Gastrocnemius medialis (tissue), 4 donors: Measurements from ENCODE around the gene SMIM27. TPM values are rescaled to one million over a fixed set of nuclear protein-coding genes. Genes with fewer than 3 reads are reported as not detected.

Source experiments
- ATAC-seq, 2 donors: fragments of 150-250 bp; one replicate each; pipeline ENCODE4 v1.9.1; 2016
- DNase-seq, 2 donors: peaks; one replicate each; pipeline ENCODE4 v3.0.0-alpha.2; 2019
- H3K27ac ChIP-seq, 4 donors: fragments of 200-600 bp; sonication (generic); 1 replicate in 1 of 4; 2 replicates in 3 of 4; pipeline ENCODE4 v1.5.1; 2016 to 2018; ENCODE audit warnings: mild to moderate bottlenecking in 2 of 4, moderate library complexity in 1 of 4
- H3K27me3 ChIP-seq, 3 donors: fragments of 200-600 bp; sonication (generic) in 2 of 3; 1 replicate in 1 of 3; 2 replicates in 2 of 3; pipeline versions ENCODE4 v1.5.1 to v1.6.0; 2016 to 2019; ENCODE audit warnings: mild to moderate bottlenecking in 1 of 3, moderate library complexity in 1 of 3
- H3K36me3 ChIP-seq, 2 donors: fragments of 200-600 bp; sonication (generic) in 1 of 2; one replicate each; pipeline ENCODE4 v1.5.1; 2017 to 2018
- H3K4me1 ChIP-seq, 2 donors: fragments of 200-600 bp; sonication (generic) in 1 of 2; one replicate each; pipeline ENCODE4 v1.5.1; 2016 to 2017; ENCODE audit warnings: mild to moderate bottlenecking in 2 of 2
- H3K4me3 ChIP-seq, 4 donors: fragments of 200-600 bp; sonication (generic) in 3 of 4; 1 replicate in 1 of 4; 2 replicates in 3 of 4; pipeline ENCODE4 v1.5.1; 2016 to 2019; ENCODE audit warnings: mild to moderate bottlenecking in 2 of 4
- H3K9me3 ChIP-seq, 3 donors: fragments of 200-600 bp; sonication (generic) in 2 of 3; 1 replicate in 1 of 3; 2 replicates in 2 of 3; pipeline ENCODE4 v1.5.1; 2016 to 2019
- POLR2A ChIP-seq, 2 donors: fragments of 450-650 bp; IDR thresholded peaks; one replicate each; pipeline ENCODE4 v1.6.1; 2017; ENCODE audit warnings: antibody characterized with exemption in 2 of 2, mild to moderate bottlenecking in 2 of 2, moderate library complexity in 2 of 2
- in situ Hi-C, 4 donors: fragments of 200-750 bp; cut with MboI; loops; one replicate each; pipeline versions ENCODE4 v1.15.0 to v1.8.0; 2017; ENCODE audit warnings: low sequenced_read_pairs in 4 of 4
- intact Hi-C: fragments of 100-400 bp; cut with DNase I; formaldehyde crosslinking; loops from one replicate; pipeline ENCODE4 v1.15.1; 2023; ENCODE audit warnings: low total_unique reads
- total RNA-seq, 4 donors: library from RNA; depleted of rRNA; stranded (reverse); fragments of >200 nt; gene quantifications; one replicate each; pipeline versions ENCODE4 v1.1.0 to v1.2.3, GENCODE V29; 2016
- TF ChIP-seq, protein P1 (sequence below), 5 experiments: fragments of 450-650 bp in 3 of 5; fragments of 200-600 bp in 2 of 5; sonication (generic) in 2 of 5; IDR thresholded peaks in 4 of 5; conservative IDR thresholded peaks in 1 of 5; 1 replicate in 4 of 5; 2 replicates in 1 of 5; pipeline ENCODE4 v1.5.1; 2016 to 2019; ENCODE audit warnings: antibody characterized with exemption in 5 of 5, mild to moderate bottlenecking in 3 of 5, moderate library complexity in 3 of 5

SMIM27 gene
- total RNA-seq, result 10 to 100 TPM in 1 of 4 donors, 1 to 10 TPM in 3; 1.8 to 11.6 (median 7.6) TPM

GRCh38 chr9:32552172-32552872 is at the start of gene SMIM27, which contains the start of gene TOPORS:
Gene SMIM27 (plus strand): TSS chr9:32552327. CDS start chr9:32552435, 108 bp downstream.
Gene TOPORS (minus strand): TSS chr9:32552586. CDS start chr9:32552436, 150 bp downstream.
- ATAC-seq (peak; percentile 87 to 92), DNase-seq (peak; percentile 80 to 85)
- peaks cover 20 to 21% of the 10 kb centered on the region in 2 donors for H3K4me1 ChIP-seq
- H3K27ac ChIP-seq, result peak within 1 kb of the TSS; percentile 87 to 94 (median 91)
- H3K9me3 ChIP-seq, result no peaks in the 10 kb centered on the region
- in situ Hi-C loops (no loop called here), intact Hi-C loops (loop anchor here (1.0 to 5.0 kb wide), 2 partner anchors 21 to 1535 kb away; partner anchors contain the start of gene NDUFB6)
- no peaks in the 10 kb centered on the region for H3K36me3 ChIP-seq
- H3K4me3 ChIP-seq, result peak within 1 kb of the TSS; percentile 65 to 94 (median 84)
- TF ChIP-seq, protein P1, sequence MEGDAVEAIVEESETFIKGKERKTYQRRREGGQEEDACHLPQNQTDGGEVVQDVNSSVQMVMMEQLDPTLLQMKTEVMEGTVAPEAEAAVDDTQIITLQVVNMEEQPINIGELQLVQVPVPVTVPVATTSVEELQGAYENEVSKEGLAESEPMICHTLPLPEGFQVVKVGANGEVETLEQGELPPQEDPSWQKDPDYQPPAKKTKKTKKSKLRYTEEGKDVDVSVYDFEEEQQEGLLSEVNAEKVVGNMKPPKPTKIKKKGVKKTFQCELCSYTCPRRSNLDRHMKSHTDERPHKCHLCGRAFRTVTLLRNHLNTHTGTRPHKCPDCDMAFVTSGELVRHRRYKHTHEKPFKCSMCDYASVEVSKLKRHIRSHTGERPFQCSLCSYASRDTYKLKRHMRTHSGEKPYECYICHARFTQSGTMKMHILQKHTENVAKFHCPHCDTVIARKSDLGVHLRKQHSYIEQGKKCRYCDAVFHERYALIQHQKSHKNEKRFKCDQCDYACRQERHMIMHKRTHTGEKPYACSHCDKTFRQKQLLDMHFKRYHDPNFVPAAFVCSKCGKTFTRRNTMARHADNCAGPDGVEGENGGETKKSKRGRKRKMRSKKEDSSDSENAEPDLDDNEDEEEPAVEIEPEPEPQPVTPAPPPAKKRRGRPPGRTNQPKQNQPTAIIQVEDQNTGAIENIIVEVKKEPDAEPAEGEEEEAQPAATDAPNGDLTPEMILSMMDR (IDR thresholded peaks at IDR 0.05 in 4 of 5, conservative IDR thresholded peaks at IDR 0.05 in 1 of 5), result peak in 1 of 5 experiments; percentile 9
- peak; percentile 57 to 87 for TF ChIP-seq POLR2A (IDR thresholded peaks at IDR 0.05)
- H3K27me3 ChIP-seq, result no peaks in the 10 kb centered on the region

- Histone ChIP-seq H3K4me1 (peaks cover 0 to 6% of the 10 kb centered on the region in 2 donors), H3K9me3 (no peaks in the 10 kb centered on the region), H3K4me3 (no peak overlapping the region), H3K27ac (no peak overlapping the region), H3K27me3 (no peaks in the 10 kb centered on the region), H3K36me3 (peaks cover 0 to 26% of the 10 kb centered on the region in 2 donors)
- in situ Hi-C loops (loop anchor here in 1 of 4 donors (10.0 kb wide), 1 partner anchor 62 kb away; no protein-coding TSS in a partner anchor), intact Hi-C loops (no loop called here)
- DNase-seq (no peak), ATAC-seq (no peak)
- no peak for TF ChIP-seq POLR2A (IDR thresholded peaks at IDR 0.05)
- TF ChIP-seq, protein P1 (IDR thresholded peaks at IDR 0.05 in 4 of 5, conservative IDR thresholded peaks at IDR 0.05 in 1 of 5), result no peak
Observed at GRCh38 chr9:32502464-32502863, 49.7 kb upstream of the SMIM27 start.

DNA sequence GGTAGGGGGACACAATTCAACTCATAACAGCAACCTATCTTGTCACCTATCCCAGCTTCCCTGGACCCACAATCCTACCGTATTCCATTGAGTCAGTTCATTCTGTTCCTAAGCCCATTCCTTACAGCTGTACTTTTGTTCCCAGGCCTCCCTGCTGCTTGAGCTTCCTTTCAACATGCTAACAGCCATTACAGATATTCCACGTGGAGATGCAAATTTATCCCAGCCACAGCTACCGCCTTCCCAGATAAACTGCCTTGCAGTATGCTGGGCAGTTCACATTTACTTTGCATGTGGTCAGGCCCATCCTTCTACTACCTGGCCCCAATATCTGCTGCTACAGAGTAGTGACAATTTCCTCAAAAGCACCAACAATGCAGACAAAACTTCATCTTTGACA is 49.1 kb upstream of the SMIM27 start:
- intact Hi-C loops, result no loop called here
- DNase-seq, result no peak
- in situ Hi-C loops, result loop anchor here in 1 of 4 donors (10.0 kb wide), 1 partner anchor 62 kb away; no protein-coding TSS in a partner anchor
- H3K27me3 ChIP-seq, result no peaks in the 10 kb centered on the region
- H3K36me3 ChIP-seq, result peaks cover 0 to 21% of the 10 kb centered on the region in 2 donors
- TF ChIP-seq, protein P1 (IDR thresholded peaks at IDR 0.05 in 4 of 5, conservative IDR thresholded peaks at IDR 0.05 in 1 of 5), result no peak
- TF ChIP-seq POLR2A (IDR thresholded peaks at IDR 0.05), result no peak
- H3K4me3 ChIP-seq, result no peak overlapping the region
- H3K27ac ChIP-seq, result no peak overlapping the region
- H3K9me3 ChIP-seq, result no peaks in the 10 kb centered on the region
- H3K4me1 ChIP-seq, result peaks cover 0 to 6% of the 10 kb centered on the region in 2 donors
- no peak for ATAC-seq

DNA sequence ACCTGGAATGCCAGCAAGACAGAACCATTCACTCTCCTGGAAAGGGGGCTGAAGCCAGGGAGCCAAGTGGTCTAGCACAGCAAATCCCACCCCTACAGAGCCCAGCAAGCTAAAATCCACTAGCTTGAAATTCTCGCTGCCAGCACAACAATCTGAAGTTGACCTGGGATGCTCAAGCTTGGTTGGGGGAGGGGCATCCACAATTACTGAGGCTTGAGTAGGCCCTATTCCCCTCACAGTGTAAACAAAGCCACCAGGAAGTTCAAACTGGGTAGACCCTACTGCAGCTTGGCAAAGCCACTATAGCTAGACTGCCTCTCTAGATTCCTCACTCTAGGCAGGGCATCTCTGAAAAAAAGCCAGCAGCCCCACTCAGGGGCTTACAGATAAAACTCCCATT is 43.4 kb upstream of the SMIM27 start:
- H3K4me1 ChIP-seq, result peaks cover 0 to 6% of the 10 kb centered on the region in 2 donors
- ATAC-seq (no peak), DNase-seq (no peak)
- TF ChIP-seq, protein P1 (IDR thresholded peaks at IDR 0.05 in 4 of 5, conservative IDR thresholded peaks at IDR 0.05 in 1 of 5), result no peak
- TF ChIP-seq POLR2A (IDR thresholded peaks at IDR 0.05), result no peak
- no peak overlapping the region for H3K4me3 ChIP-seq
- no peaks in the 10 kb centered on the region for H3K27me3 ChIP-seq
- H3K9me3 ChIP-seq, result no peaks in the 10 kb centered on the region
- H3K27ac ChIP-seq, result no peak overlapping the region
- in situ Hi-C loops, result loop anchor here in 1 of 4 donors (10.0 kb wide), 1 partner anchor 56 kb away; no protein-coding TSS in a partner anchor
- intact Hi-C loops, result no loop called here
- no peaks in the 10 kb centered on the region for H3K36me3 ChIP-seq
